HUES64 (cell line): ENCODE data around the gene BPIFA1.

Source experiments
- H3K27ac ChIP-seq: 2 replicates; pipeline ENCODE4 v1.7.0; 2013; ENCODE audit warnings: low read depth, low read length, inconsistent platforms
- H3K27me3 ChIP-seq: 2 replicates; pipeline ENCODE4 v1.6.1; 2013; ENCODE audit warnings: mild to moderate bottlenecking, low read length; ENCODE audit not compliant: insufficient read depth
- H3K36me3 ChIP-seq: 2 replicates; pipeline ENCODE4 v1.6.1; 2013; ENCODE audit warnings: mild to moderate bottlenecking, low read length; ENCODE audit not compliant: insufficient read depth
- H3K4me1 ChIP-seq: 2 replicates; pipeline ENCODE4 v1.6.1; 2013; ENCODE audit warnings: mild to moderate bottlenecking, low read length, moderate library complexity; ENCODE audit not compliant: insufficient read depth
- H3K4me3 ChIP-seq: 2 replicates; pipeline ENCODE4 v1.5.1; 2013; ENCODE audit warnings: mild to moderate bottlenecking, low read length, moderate library complexity
- H3K9ac ChIP-seq: 2 replicates; pipeline ENCODE4 v1.6.1; 2013; ENCODE audit warnings: mild to moderate bottlenecking, low read depth, low read length
- H3K9me3 ChIP-seq: 2 replicates; pipeline ENCODE4 v1.6.1; 2013; ENCODE audit warnings: low read depth, low read length; ENCODE audit not compliant: insufficient read depth
- WGBS: fragments of 150-250, 120-280 bp; methylation state at CpG from one replicate; pipeline ENCODE4 v1.1.7; 2013; ENCODE audit warnings: missing lambda C conversion rate; 5-methylcytosine and 5-hydroxymethylcytosine counted together

The BPIFA1 gene

DNA sequence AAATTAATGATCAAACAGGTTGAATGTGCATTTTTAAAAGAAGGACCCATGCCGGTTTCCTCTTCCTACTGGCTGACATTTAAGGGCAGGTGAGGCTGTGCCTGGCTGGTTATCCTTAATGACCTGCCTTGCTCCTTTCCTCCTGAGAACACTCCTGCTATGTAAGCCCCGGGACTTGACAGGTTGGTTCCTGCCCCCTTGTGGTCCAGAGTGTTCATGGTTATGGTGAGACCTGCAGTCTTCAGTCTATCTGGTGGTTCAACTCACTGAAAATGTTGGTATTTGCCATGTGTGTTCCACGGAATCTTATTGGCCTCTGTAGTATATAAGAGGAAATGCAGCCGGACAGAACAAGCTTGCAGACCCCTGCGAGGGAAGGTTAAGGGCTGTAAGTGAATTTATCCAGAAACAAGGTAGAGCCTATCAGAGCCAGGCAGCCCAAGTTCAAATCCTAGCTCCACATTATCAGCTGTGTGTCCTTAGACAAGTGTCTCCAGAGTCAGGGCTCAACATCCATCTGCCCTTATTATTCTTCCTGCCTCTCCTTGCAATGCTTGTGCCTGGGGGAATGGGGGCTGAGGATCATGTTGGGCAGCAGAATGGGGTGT is 23.9 kb upstream of the BPIFA1 start:
- no peak overlapping the region for H3K27ac ChIP-seq

DNA sequence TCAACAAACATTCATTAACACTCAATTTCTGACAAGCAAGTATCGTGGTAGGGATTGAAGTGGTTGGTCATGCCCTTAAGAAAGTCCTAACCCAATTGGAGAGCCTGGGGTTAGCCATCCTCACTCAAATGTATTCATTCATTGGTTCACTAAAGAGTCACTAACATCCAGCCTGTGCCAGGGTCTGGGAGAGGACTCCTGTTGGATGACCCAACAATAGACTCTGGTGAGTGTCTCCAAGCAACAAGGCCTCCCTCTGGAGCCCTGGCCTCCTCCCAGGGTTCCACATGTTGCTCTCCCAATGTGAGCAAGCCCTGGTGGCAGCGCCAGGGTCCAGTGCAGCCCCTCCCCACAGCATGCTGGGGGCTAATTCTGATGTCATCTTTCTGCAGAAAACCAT is 18.7 kb upstream of the BPIFA1 start, which contains the start of gene BPIFA3:
Gene BPIFA3, plus strand, starts transcription at position 301 of the 400 bp plus-strand sequence. CDS start 185 bp downstream, outside the sequence.
- Histone ChIP-seq H3K9ac (no peak within 1 kb of the TSS), H3K4me3 (no peak within 1 kb of the TSS), H3K27ac (no peak within 1 kb of the TSS), H3K4me1 (no peaks in the 10 kb centered on the region), H3K9me3 (no peaks in the 10 kb centered on the region), H3K36me3 (no peaks in the 10 kb centered on the region), H3K27me3 (no peaks in the 10 kb centered on the region)
- WGBS = 92% methylated on average over 2 of the region's 2 CpGs

More for the DNA sequence above, 23.9 kb upstream of the BPIFA1 start:
- H3K9ac ChIP-seq = no peak overlapping the region
- H3K4me1 ChIP-seq = no peaks in the 10 kb centered on the region
- H3K9me3 ChIP-seq = no peaks in the 10 kb centered on the region
- WGBS = 32% methylated on average over 5 of the region's 5 CpGs
- no peaks in the 10 kb centered on the region for H3K36me3 ChIP-seq
- H3K4me3 ChIP-seq = no peak overlapping the region
- no peaks in the 10 kb centered on the region; the same call in 1 of the 2 replicates for H3K27me3 ChIP-seq

DNA sequence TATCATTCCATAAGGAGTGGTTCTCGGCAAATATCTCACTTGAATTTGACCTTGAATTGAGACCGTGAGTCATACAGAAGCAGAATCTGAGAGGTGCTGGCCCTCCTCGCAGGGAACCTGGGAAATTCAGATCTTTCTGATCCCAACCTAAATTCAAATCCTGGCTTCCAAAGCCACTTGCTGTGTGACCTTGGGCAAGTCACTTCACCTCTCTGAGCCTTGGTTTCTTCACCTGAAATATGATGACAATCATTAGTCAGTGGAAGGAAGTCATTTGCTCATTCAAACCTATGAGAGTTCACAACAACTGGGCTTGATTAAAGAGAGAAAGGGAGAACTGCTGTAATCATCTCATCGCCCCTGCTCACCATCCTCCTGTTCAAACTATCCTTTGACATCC is 11.4 kb upstream of the BPIFA1 start:
- Histone ChIP-seq H3K36me3 (no peaks in the 10 kb centered on the region), H3K9ac (no peak overlapping the region), H3K9me3 (no peaks in the 10 kb centered on the region), H3K27ac (no peak overlapping the region), H3K27me3 (no peaks in the 10 kb centered on the region; the same call in 1 of the 2 replicates), H3K4me1 (no peaks in the 10 kb centered on the region), H3K4me3 (no peak overlapping the region)
- 93% methylated on average over 3 of the region's 4 CpGs for WGBS

DNA sequence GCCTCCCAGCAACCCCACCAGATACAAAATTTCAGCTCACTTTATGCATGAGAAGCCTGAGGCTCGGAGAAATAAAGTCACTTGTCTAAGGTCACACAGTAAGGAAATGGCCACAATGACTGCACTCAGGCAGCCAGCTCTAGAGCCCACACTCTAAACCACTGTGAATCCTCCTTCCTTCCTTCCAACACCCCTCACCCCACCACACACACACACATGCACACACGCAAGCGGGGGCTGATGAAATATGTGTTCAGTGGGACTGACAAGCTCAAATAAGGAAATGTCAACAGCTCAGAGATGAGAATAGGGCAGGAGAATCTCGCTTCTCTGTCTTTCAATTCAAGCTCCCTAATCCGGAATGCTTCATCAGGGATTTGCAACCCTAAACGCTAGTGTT is 6.0 kb upstream of the BPIFA1 start:
- no peaks in the 10 kb centered on the region for H3K36me3 ChIP-seq
- no peaks in the 10 kb centered on the region; the same call in 1 of the 2 replicates for H3K27me3 ChIP-seq
- H3K9ac ChIP-seq = no peak overlapping the region
- H3K27ac ChIP-seq = no peak overlapping the region
- no peaks in the 10 kb centered on the region for H3K9me3 ChIP-seq
- 87% methylated on average over 6 of the region's 6 CpGs for WGBS
- no peak overlapping the region for H3K4me3 ChIP-seq
- no peaks in the 10 kb centered on the region for H3K4me1 ChIP-seq

DNA sequence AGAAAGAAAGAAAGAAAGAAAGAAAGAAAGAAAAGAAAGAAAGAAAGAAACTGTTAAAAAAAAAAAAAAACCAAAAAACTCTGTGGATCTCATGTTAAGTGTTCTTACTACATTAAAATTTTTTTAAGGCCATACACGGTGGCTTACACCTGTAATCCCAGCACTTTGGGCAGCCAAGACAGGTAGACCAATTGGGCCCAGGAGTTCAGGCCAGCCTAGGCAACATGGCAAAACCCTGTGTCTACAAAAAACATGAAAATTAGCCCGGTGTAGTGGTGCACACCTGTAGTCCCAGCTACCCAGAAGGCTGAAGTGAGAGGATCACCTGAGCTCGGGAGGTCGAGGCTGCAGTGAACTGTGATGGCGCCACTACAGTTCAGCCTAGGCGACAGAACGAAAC is 4.6 kb upstream of the BPIFA1 start:
- Histone ChIP-seq H3K4me3 (no peak overlapping the region), H3K27ac (no peak overlapping the region), H3K27me3 (no peaks in the 10 kb centered on the region; the same call in 1 of the 2 replicates), H3K9ac (no peak overlapping the region), H3K9me3 (no peaks in the 10 kb centered on the region), H3K36me3 (no peaks in the 10 kb centered on the region), H3K4me1 (no peaks in the 10 kb centered on the region)
- 83% methylated on average over 7 of the region's 7 CpGs for WGBS

DNA sequence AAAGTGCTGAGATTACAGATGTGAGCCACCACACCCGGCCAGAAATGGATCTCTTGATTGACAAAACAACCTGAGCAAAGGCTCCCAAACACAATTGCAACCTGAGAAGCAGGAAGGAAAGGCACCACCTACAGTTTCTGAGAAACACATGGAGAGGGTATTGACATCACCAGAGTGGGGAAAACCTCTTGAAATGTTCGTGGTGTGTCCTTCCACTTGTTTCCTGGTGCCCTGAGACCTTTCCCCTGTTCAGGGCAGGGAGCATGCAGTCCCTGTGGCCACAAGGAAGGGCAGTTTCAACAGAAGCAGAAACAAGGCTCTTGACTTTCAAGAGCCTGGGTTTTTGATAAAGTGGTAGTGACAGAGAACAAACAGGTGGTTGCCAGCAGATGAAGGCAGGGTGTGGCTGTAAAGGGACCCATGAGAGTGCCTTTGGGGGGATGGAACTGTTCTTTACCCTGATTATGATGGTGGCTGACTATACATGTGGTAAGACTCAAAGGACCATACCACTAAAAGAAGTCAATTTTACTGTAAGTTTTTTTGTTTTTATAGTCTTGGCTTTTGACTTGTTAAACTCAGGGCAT is 3.2 kb upstream of the BPIFA1 start:
- no peaks in the 10 kb centered on the region for H3K9me3 ChIP-seq
- no peak overlapping the region for H3K9ac ChIP-seq
- H3K27ac ChIP-seq = no peak overlapping the region
- WGBS = 59% methylated on average over 2 of the region's 2 CpGs
- H3K27me3 ChIP-seq = no peaks in the 10 kb centered on the region; the same call in 1 of the 2 replicates
- H3K4me3 ChIP-seq = no peak overlapping the region
- H3K36me3 ChIP-seq = no peaks in the 10 kb centered on the region
- H3K4me1 ChIP-seq = no peaks in the 10 kb centered on the region

DNA sequence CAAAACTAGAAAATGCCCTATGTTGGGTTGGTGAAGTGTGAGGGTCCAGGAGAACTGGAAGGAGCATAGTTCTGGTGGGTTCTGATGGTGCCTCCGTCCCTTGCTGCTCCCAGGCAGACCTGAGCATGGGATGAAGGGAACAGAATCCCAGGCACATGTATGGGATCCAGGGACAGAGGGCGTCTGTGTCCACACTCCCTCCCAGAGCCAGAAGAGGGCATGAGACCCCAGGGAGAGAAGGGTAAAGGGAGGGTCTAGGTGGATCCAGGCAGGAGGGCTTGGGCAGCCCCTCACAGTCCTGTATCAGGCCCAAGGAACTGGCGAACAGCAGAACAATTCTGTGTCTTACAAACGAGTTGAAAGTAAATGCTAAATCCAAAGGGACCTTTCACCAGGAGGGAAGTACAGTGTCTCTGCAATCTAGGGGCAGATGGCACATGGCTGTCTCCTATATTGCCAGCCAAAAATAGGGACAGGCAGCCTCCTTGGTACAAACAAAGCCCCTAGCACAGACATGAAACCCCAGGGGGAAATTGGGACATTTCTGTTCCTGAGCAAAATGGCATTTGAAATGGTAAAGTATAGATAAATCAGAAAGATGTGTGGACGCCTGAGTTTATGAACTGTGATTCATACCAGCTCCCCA is 2.5 kb upstream of the BPIFA1 start:
- no peak overlapping the region for H3K4me3 ChIP-seq
- no peaks in the 10 kb centered on the region for H3K4me1 ChIP-seq
- H3K27me3 ChIP-seq = no peaks in the 10 kb centered on the region; the same call in 1 of the 2 replicates
- H3K27ac ChIP-seq = no peak overlapping the region
- H3K36me3 ChIP-seq = no peaks in the 10 kb centered on the region
- no peak overlapping the region for H3K9ac ChIP-seq
- 54% methylated on average over 4 of the region's 5 CpGs for WGBS
- no peaks in the 10 kb centered on the region for H3K9me3 ChIP-seq

DNA sequence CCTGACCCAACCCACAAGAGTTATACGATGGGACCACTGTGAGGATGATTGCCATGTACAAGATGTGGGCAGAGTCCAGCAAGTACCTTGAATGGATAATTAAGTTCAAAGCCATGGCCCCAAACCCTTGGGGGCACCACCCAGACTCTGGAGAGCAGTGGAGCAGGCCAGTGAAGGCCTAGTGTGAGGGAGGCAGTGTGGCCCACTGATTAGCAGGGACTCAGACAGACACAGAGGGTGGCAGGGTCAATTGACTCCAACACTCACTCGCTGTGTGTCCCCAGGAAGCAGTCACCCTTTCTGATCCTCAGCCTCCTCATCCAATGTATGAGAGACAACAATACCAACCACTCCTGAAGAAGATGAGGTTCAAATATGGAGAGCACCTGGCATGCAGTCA is 1.7 kb upstream of the BPIFA1 start:
- no peaks in the 10 kb centered on the region for H3K4me1 ChIP-seq
- 84% methylated on average over 2 of the region's 2 CpGs for WGBS
- H3K9me3 ChIP-seq = no peaks in the 10 kb centered on the region
- no peaks in the 10 kb centered on the region; the same call in 1 of the 2 replicates for H3K27me3 ChIP-seq
- H3K9ac ChIP-seq = no peak overlapping the region
- H3K4me3 ChIP-seq = no peak overlapping the region
- no peaks in the 10 kb centered on the region for H3K36me3 ChIP-seq
- no peak overlapping the region for H3K27ac ChIP-seq

DNA sequence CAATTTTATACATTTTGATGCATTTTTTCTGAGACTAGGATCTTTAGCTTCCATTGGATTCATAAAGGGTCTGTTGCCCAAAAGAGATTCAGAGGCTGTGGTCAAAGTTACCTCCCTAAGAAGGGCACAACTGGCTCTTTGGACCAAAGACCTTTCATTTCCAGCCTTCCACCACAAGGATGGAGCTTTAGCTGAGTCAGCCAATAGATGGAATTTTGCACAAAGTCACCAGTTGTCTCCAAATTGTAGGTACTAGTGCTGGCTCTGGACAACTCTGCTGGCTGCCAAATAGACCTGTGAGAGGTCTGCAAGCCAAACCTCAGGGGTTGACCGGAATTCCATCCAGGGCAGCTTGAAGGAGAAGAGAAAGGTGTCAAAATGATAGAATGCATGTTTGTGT is 555 bp downstream of the BPIFA1 start:
- no peaks in the 10 kb centered on the region for H3K4me1 ChIP-seq
- no peaks in the 10 kb centered on the region; the same call in 1 of the 2 replicates for H3K27me3 ChIP-seq
- no peaks in the 10 kb centered on the region for H3K36me3 ChIP-seq
- 88% methylated on average over 1 of the region's 1 CpG for WGBS
- no peak overlapping the region for H3K27ac ChIP-seq
- H3K4me3 ChIP-seq = no peak overlapping the region
- H3K9me3 ChIP-seq = no peaks in the 10 kb centered on the region
- no peak overlapping the region for H3K9ac ChIP-seq

DNA sequence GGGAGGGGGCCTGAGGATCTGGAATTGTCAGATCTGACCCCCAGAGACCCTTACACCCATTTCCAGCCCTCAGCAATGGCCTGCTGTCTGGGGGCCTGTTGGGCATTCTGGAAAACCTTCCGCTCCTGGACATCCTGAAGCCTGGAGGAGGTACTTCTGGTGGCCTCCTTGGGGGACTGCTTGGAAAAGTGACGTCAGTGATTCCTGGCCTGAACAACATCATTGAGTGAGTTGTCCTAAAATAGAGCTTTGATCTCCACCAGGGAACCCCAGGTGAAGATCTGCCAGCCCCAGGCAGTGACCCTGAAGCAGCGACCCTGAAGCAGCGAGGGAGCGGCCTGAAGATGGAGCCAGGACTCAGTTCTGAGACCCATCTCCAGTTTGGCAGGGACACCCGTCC is 2.2 kb downstream of the BPIFA1 start:
- no peak overlapping the region for H3K9ac ChIP-seq
- H3K27me3 ChIP-seq = no peaks in the 10 kb centered on the region; the same call in 1 of the 2 replicates
- no peaks in the 10 kb centered on the region for H3K4me1 ChIP-seq
- 89% methylated on average over 6 of the region's 6 CpGs for WGBS
- no peaks in the 10 kb centered on the region for H3K9me3 ChIP-seq
- H3K27ac ChIP-seq = no peak overlapping the region
- H3K4me3 ChIP-seq = no peak overlapping the region
- H3K36me3 ChIP-seq = no peaks in the 10 kb centered on the region

DNA sequence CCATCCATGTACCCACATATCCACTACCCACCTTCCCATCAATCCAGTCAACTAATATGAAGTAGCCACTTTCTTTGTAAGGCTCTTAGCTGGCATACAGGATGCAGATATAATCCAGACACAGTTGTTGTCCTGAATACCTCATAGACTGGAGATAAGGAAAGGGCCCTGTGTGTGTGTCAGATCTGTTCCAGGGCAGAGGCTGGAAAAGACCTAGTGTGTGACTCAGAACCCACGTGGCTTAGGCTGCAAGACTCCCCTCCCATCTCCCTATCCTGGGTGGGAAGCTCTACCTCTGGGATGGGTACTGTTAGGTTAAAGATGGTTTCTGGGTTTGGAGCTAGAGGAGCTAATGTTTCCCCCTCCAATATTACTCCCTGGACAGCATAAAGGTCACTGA is 3.6 kb downstream of the BPIFA1 start:
- no peaks in the 10 kb centered on the region for H3K36me3 ChIP-seq
- WGBS = no CpG with 5 or more reads among the region's 1 CpG
- H3K9ac ChIP-seq = no peak overlapping the region
- H3K4me1 ChIP-seq = no peaks in the 10 kb centered on the region
- no peaks in the 10 kb centered on the region for H3K9me3 ChIP-seq
- no peak overlapping the region for H3K27ac ChIP-seq
- H3K4me3 ChIP-seq = no peak overlapping the region
- no peaks in the 10 kb centered on the region; the same call in 1 of the 2 replicates for H3K27me3 ChIP-seq
